ENCODE measurements around the gene GRID2. TPM values are rescaled to one million over a fixed set of nuclear protein-coding genes. Genes with fewer than 3 reads are reported as not detected.

GRID2 gene
- total and polyA plus RNA-seq, 2 of the 4 experiments (the other 2 are of a cell fraction) = under 0.01 TPM; not detected in 1

DNA sequence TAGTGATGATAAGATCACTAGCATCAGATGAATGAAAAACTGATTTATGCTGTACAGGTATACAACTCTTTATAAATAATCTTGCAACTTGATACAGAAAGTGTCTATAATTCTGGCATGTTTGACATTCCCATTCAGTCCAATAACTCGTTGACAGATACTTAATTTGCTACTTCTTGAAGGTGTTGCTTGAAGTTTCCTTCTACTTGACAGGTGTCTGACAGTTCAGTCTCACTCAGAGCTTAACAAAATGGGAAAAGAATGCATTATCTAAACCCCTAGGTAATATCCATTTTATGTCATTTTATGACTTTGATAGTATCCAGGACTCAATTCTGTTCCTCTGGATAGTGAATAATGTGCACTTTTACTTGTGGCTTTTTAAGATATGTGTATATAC lies 508.9 kb downstream of the GRID2 start:
- dilution Hi-C loops (cut with HindIII; ENCODE audit: low sequenced_read_pairs, unreplicated experiment) = no loop called here
- H4K5ac ChIP-seq (ENCODE audit: low read depth, low read length) = no peak overlapping the region
- TF ChIP-seq RFX5 (IDR thresholded peaks at IDR 0.05; ENCODE audit: low read depth, low read length) = no peak
- TF ChIP-seq FOS (IDR thresholded peaks at IDR 0.05; ENCODE audit: low read depth, low read length) = no peak
- TF ChIP-seq USF2 (IDR thresholded peaks at IDR 0.05; ENCODE audit: low read depth, low read length) = no peak
- no peak for TF ChIP-seq MXI1 (IDR thresholded peaks at IDR 0.05; ENCODE audit: borderline replicate concordance, low read depth, low read length)
- TF ChIP-seq ELK1 (IDR thresholded peaks at IDR 0.05; ENCODE audit: borderline replicate concordance, low read depth, low read length) = no peak
- TF ChIP-seq BHLHE40 (IDR thresholded peaks at IDR 0.05; ENCODE audit: low read depth, low read length) = no peak
- no peak overlapping the region for H3K23ac ChIP-seq (ENCODE audit: low read depth, low read length)
- no peak overlapping the region for H2BK5ac ChIP-seq (ENCODE audit: low read depth, low read length, poor library complexity, severe bottlenecking)
- H2BK120ac ChIP-seq (ENCODE audit: low read depth, low read length) = no peak overlapping the region
- H3K4me2 ChIP-seq (ENCODE audit: low read depth, low read length) = no peak overlapping the region
- no peak overlapping the region for H2AK9ac ChIP-seq (replicated peaks; ENCODE audit: low read depth, low read length, poor library complexity)
- no peak overlapping the region for H2AFZ ChIP-seq (replicated peaks; ENCODE audit: low read length, poor library complexity)
- H3K79me1 ChIP-seq (ENCODE audit: low read depth in 1 of 2, low read length in 2 of 2) = no peaks in the 10 kb centered on the region
- no TSS peak for BruUV-seq (replicated peaks)
- DNase-seq = no peak
- H3K27ac ChIP-seq (ENCODE audit: insufficient read depth, low read length) = no peak overlapping the region
- no CpG with 5 or more reads among the region's 1 CpG for WGBS, 2 experiments (ENCODE audit: extremely low coverage in 2 of 2, insufficient read length in 1 of 2)
- intact Hi-C loops (cut with micrococcal nuclease) = no loop called here
- H2BK20ac ChIP-seq (ENCODE audit: low read depth, low read length) = no peak overlapping the region
- in situ Hi-C loops (cut with MboI; ENCODE audit: low sequenced_read_pairs) = no loop called here
- H4K91ac ChIP-seq (ENCODE audit: insufficient read depth, low read depth, low read length) = no peak overlapping the region
- no peaks in the 10 kb centered on the region for H3K4me1 ChIP-seq (ENCODE audit: control insufficient read depth, insufficient read depth, low read length)
- H3K18ac ChIP-seq (ENCODE audit: low read depth, low read length) = no peak overlapping the region
- H3K36me3 ChIP-seq (ENCODE audit: control insufficient read depth, insufficient read depth, low read length) = no peaks in the 10 kb centered on the region
- ATAC-seq (ENCODE audit: low read depth) = no peak
- no peak overlapping the region for H3K56ac ChIP-seq (ENCODE audit: extremely low read depth, insufficient read depth, low read length)
- H3K9ac ChIP-seq (ENCODE audit: low read depth, low read length) = no peak overlapping the region
- no peaks in the 10 kb centered on the region for H3K27me3 ChIP-seq (ENCODE audit: control insufficient read depth, insufficient read depth, low read length)
- no peak overlapping the region for H3K14ac ChIP-seq (replicated peaks; ENCODE audit: low read depth, low read length)
- H3K4me3 ChIP-seq (ENCODE audit: insufficient read depth, low read depth, low read length) = no peak overlapping the region
- no peaks in the 10 kb centered on the region for H4K20me1 ChIP-seq (ENCODE audit: insufficient read depth, low read length)
- H2AK5ac ChIP-seq (ENCODE audit: low read depth, low read length) = no peak overlapping the region
- H3K4ac ChIP-seq (ENCODE audit: low read depth, low read length) = no peak overlapping the region
- CTCF ChIA-PET = no interaction called here
- no peaks in the 10 kb centered on the region for H3K9me1 ChIP-seq (ENCODE audit: insufficient read depth, low read length)
- POLR2A ChIA-PET (ENCODE audit: unreplicated experiment) = no interaction called here
- H3K9me3 ChIP-seq (ENCODE audit: control insufficient read depth, insufficient read depth, low read length) = no peaks in the 10 kb centered on the region
- H4K8ac ChIP-seq (ENCODE audit: low read depth in 2 of 2, low read length in 2 of 2) = no peak overlapping the region
- H2BK15ac ChIP-seq (ENCODE audit: low read depth, low read length) = no peak overlapping the region
